HL-60 (cell line): Measurements from ENCODE around the gene GCNA.

ENCODE experiments used
- DNase-seq, 2 experiments: peaks; one replicate each; pipeline ENCODE4 v3.0.0-alpha.2; 2010 to 2020; ENCODE audit warnings: low read depth in 1 of 2, low spot score in 1 of 2
- H3K27ac ChIP-seq: fragments of 250-450 bp; sonication (Bioruptor Pico); replicated peaks from 2 replicates; pipeline ENCODE4 v1.5.1; 2020; ENCODE audit warnings: mild to moderate bottlenecking, moderate library complexity
- H3K27me3 ChIP-seq: fragments of 250-450 bp; sonication (Bioruptor Pico); 2 replicates; pipeline ENCODE4 v1.5.1; 2021; ENCODE audit warnings: mild to moderate bottlenecking, moderate library complexity; ENCODE audit not compliant: insufficient read depth, poor library complexity, severe bottlenecking
- H3K4me3 ChIP-seq: replicated peaks from 2 replicates; pipeline ENCODE4 v1.5.1; 2011; ENCODE audit warnings: mild to moderate bottlenecking, control low read depth, low read length; ENCODE audit not compliant: insufficient read depth
- GABPA ChIP-seq: IDR thresholded peaks from 2 replicates; pipeline ENCODE4 v1.6.1; 2012; ENCODE audit warnings: low read depth
- POLR2AphosphoS5 ChIP-seq: IDR thresholded peaks from 2 replicates; pipeline ENCODE4 v1.6.1; 2012; ENCODE audit warnings: low read depth
- SPI1 ChIP-seq: IDR thresholded peaks from 2 replicates; pipeline ENCODE4 v1.6.1; 2012; ENCODE audit warnings: low read depth, mild to moderate bottlenecking, borderline replicate concordance
- TF ChIP-seq, protein P1 (sequence below): IDR thresholded peaks from one replicate; pipeline ENCODE4 v1.5.1; 2011; ENCODE audit warnings: low read length, control low read depth, inconsistent platforms; ENCODE audit not compliant: insufficient read depth
- TF ChIP-seq, protein P2 (sequence below): IDR thresholded peaks from 2 replicates; pipeline ENCODE4 v1.6.1; 2012; ENCODE audit warnings: low read depth; ENCODE audit not compliant: insufficient replicate concordance

Gene GCNA

DNA sequence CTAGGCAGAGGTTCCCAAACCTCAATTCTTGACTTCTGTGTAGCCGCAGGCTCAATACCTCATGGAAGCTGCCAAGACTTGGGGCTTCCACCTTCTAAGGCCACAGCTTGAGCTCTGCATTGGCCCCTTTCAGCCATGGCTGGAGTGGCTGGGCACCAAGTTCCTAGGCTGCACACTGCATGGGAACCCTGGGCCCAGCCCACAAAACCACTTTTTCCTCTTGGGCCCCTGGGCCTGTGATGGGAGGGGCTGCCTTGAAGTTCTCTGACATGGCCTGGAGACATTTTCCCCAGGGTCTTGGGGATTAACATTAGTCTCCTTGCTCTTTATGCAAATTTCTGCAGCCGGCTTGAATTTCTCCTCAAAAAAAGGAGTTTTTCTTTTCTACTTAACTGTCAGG lies 75.1 kb downstream of the GCNA start:
- H3K4me3 ChIP-seq = no peak overlapping the region
- DNase-seq = no peak
- no peak for TF ChIP-seq SPI1
- no peak overlapping the region for H3K27ac ChIP-seq
- no peaks in the 10 kb centered on the region for H3K27me3 ChIP-seq

DNA sequence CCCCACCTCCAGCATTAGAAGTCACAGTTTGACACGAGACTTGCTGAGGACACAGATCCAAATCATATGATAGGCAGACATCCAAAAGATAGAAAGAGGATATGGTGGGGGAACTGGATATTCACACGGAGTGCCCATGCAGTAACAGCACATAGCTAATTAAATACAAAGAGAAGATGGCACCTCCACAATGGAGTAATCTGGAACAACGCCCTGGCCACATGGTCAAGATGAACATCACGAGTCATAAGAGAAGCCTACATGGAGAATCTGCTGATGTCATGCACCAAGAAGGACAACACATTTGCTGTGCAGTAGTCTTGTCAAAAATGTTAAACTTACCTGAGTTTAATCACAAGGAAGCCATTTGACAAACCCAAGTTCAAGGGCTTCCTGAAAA lies 79.0 kb downstream of the GCNA start:
- no peak overlapping the region for H3K4me3 ChIP-seq
- H3K27me3 ChIP-seq = no peaks in the 10 kb centered on the region
- H3K27ac ChIP-seq = no peak overlapping the region
- no peak for DNase-seq
- TF ChIP-seq GABPA = no peak
- TF ChIP-seq, protein P1, sequence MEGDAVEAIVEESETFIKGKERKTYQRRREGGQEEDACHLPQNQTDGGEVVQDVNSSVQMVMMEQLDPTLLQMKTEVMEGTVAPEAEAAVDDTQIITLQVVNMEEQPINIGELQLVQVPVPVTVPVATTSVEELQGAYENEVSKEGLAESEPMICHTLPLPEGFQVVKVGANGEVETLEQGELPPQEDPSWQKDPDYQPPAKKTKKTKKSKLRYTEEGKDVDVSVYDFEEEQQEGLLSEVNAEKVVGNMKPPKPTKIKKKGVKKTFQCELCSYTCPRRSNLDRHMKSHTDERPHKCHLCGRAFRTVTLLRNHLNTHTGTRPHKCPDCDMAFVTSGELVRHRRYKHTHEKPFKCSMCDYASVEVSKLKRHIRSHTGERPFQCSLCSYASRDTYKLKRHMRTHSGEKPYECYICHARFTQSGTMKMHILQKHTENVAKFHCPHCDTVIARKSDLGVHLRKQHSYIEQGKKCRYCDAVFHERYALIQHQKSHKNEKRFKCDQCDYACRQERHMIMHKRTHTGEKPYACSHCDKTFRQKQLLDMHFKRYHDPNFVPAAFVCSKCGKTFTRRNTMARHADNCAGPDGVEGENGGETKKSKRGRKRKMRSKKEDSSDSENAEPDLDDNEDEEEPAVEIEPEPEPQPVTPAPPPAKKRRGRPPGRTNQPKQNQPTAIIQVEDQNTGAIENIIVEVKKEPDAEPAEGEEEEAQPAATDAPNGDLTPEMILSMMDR = no peak
- no peak for TF ChIP-seq POLR2AphosphoS5
- TF ChIP-seq, protein P2, sequence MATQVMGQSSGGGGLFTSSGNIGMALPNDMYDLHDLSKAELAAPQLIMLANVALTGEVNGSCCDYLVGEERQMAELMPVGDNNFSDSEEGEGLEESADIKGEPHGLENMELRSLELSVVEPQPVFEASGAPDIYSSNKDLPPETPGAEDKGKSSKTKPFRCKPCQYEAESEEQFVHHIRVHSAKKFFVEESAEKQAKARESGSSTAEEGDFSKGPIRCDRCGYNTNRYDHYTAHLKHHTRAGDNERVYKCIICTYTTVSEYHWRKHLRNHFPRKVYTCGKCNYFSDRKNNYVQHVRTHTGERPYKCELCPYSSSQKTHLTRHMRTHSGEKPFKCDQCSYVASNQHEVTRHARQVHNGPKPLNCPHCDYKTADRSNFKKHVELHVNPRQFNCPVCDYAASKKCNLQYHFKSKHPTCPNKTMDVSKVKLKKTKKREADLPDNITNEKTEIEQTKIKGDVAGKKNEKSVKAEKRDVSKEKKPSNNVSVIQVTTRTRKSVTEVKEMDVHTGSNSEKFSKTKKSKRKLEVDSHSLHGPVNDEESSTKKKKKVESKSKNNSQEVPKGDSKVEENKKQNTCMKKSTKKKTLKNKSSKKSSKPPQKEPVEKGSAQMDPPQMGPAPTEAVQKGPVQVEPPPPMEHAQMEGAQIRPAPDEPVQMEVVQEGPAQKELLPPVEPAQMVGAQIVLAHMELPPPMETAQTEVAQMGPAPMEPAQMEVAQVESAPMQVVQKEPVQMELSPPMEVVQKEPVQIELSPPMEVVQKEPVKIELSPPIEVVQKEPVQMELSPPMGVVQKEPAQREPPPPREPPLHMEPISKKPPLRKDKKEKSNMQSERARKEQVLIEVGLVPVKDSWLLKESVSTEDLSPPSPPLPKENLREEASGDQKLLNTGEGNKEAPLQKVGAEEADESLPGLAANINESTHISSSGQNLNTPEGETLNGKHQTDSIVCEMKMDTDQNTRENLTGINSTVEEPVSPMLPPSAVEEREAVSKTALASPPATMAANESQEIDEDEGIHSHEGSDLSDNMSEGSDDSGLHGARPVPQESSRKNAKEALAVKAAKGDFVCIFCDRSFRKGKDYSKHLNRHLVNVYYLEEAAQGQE = no peak
- no peak for TF ChIP-seq SPI1

DNA sequence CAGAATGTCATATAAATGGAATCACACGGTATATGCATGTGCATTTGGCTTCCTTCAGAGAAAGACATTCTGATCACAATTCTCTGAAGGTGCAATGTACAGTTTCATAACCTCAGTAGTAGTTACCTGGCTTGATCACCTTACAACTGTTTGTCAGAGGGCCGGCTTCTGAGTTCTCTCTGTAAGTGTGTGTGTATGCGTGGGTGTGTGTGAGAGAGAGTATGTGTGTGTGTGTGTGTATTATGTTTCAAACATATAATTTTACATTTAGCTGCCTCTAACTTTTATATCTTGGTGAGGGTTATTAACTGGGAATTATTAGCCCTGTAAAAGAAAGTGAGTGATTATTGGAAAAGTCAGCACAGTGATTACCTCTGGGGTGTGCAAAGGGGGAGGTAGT lies 81.1 kb downstream of the GCNA start:
- no peak for DNase-seq
- Histone ChIP-seq H3K27ac (no peak overlapping the region), H3K4me3 (no peak overlapping the region), H3K27me3 (no peaks in the 10 kb centered on the region)
- no peak for TF ChIP-seq GABPA
- TF ChIP-seq, protein P1 = no peak
- TF ChIP-seq, protein P2 = no peak
- no peak for TF ChIP-seq SPI1
- TF ChIP-seq POLR2AphosphoS5 = no peak

DNA sequence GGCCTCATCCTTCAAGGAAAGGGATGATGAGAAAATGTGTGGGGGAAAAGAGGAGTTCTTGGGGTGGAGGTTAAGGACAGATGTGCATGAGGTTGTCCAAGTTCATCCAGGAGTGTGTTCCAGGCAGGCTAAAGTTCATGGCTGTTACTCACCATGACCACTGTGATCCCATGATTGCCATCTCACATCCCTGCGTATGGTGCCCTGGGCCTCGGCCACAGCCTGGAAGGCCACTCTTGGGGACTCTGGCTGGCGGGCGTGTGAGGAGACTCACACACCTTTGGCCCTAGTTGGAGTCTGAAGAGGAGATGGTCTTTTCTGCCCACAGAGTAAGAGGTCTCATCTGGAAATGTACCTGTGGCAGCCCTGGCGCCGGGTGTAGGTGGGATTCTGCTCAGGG lies 81.7 kb downstream of the GCNA start:
- no peaks in the 10 kb centered on the region for H3K27me3 ChIP-seq
- no peak for TF ChIP-seq GABPA
- TF ChIP-seq, protein P1 = no peak
- TF ChIP-seq SPI1 = no peak
- no peak for TF ChIP-seq POLR2AphosphoS5
- TF ChIP-seq, protein P2 = no peak
- no peak overlapping the region for H3K4me3 ChIP-seq
- no peak for DNase-seq
- H3K27ac ChIP-seq = no peak overlapping the region
